RPMI7951 (cell line): ENCODE measurements around the gene SMIM11. TPM values are rescaled to one million over a fixed set of nuclear protein-coding genes. Genes with fewer than 3 reads are reported as not detected.
"Not testable (repeated sequence)": the region's sequence is repeated elsewhere in the genome, so short reads cannot be mapped to it uniquely, and the experiment has no call there.

Experiments
- DNase-seq: peaks from one replicate; pipeline ENCODE4 v3.0.0-alpha.2; 2012; ENCODE audit warnings: low read depth
- total RNA-seq: library from RNA; depleted of rRNA; stranded (reverse); fragments of >200 nt; shearing (Covaris generic); gene quantifications from 2 replicates; pipeline ENCODE4 v1.2.3, GENCODE V29; 2014

SMIM11 gene
- total RNA-seq, 1 experiment from 2014 or later, result 1.4 TPM

- no peak for DNase-seq
Measured at GRCh38 chr21:34354836-34355235, 20.5 kb upstream of the SMIM11 start.

GRCh38 chr21:34355570-34355969 is 19.7 kb upstream of the SMIM11 start:
- no peak for DNase-seq

- DNase-seq, result no peak
Measured at GRCh38 chr21:34357889-34358288, 17.4 kb upstream of the SMIM11 start.

GRCh38 chr21:34358866-34359265 is 16.4 kb upstream of the SMIM11 start:
- DNase-seq, result no peak

- no peak for DNase-seq
Measured at GRCh38 chr21:34360488-34361241, 14.6 kb upstream of the SMIM11 start.

GRCh38 chr21:34362136-34362444 is 13.2 kb upstream of the SMIM11 start:
- no peak for DNase-seq

GRCh38 chr21:34362670-34363069 is 12.6 kb upstream of the SMIM11 start:
- DNase-seq, result no peak

- DNase-seq, result no peak
Measured at GRCh38 chr21:34363733-34364132, 11.6 kb upstream of the SMIM11 start, which contains the start of gene KCNE2. KCNE2 (plus strand) TSS chr21:34364006; CDS start chr21:34370479, 6,473 bp downstream.

- DNase-seq, result no peak
Measured at GRCh38 chr21:34364921-34365320, 10.4 kb upstream of the SMIM11 start.

GRCh38 chr21:34365809-34366208 is 9.5 kb upstream of the SMIM11 start:
- DNase-seq, result no peak

- peak; percentile 80 for DNase-seq
Measured at GRCh38 chr21:34367320-34367935, 7.9 kb upstream of the SMIM11 start.

- DNase-seq, result no peak
Measured at GRCh38 chr21:34369741-34370140, 5.6 kb upstream of the SMIM11 start.

- no peak for DNase-seq
Measured at GRCh38 chr21:34372321-34372720, 3.0 kb upstream of the SMIM11 start.

GRCh38 chr21:34374462-34374861 is 845 bp upstream of the SMIM11 start:
- DNase-seq, result not testable (repeated sequence)

GRCh38 chr21:34375619-34375972 is 289 bp downstream of the SMIM11 start:
- not testable (repeated sequence) for DNase-seq

GRCh38 chr21:34383138-34383537 is 7.8 kb downstream of the SMIM11 start:
- DNase-seq, result not testable (repeated sequence)

- not testable (repeated sequence) for DNase-seq
Measured at GRCh38 chr21:34383724-34384415, 8.6 kb downstream of the SMIM11 start.

- not testable (repeated sequence) for DNase-seq
Measured at GRCh38 chr21:34400522-34400921, 25.2 kb downstream of the SMIM11 start.

- DNase-seq, result not testable (repeated sequence)
Measured at GRCh38 chr21:34404742-34405141, 29.4 kb downstream of the SMIM11 start.

- not testable (repeated sequence) for DNase-seq
Measured at GRCh38 chr21:34405686-34406085, 30.4 kb downstream of the SMIM11 start.

- not testable (repeated sequence) for DNase-seq
Measured at GRCh38 chr21:34406102-34406501, 30.8 kb downstream of the SMIM11 start.

GRCh38 chr21:34406676-34407075 is 31.4 kb downstream of the SMIM11 start:
- not testable (repeated sequence) for DNase-seq

GRCh38 chr21:34407294-34407693 is 32.0 kb downstream of the SMIM11 start:
- not testable (repeated sequence) for DNase-seq
